ENCODE results near the gene OSER1.

DNA sequence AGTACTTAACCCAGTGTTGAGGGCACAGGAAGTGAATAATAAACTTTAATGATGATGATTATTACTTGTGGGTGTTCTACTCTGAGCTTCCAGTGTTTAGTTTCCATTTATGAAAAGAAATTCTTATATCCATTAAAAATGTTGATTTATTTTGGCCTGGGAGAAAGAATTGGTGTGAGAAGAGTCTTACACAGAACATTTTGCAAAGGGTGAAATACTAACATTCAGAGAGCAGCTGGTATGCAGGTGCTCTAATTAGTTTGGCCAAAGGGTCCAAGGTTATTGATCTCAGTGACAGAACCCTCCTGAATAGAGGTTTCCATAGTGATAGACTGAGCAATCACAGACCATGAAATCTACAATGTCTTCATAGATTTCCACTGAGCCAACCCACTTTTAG lies 4.4 kb downstream of the OSER1 start:
- TF ChIP-seq, protein P1, sequence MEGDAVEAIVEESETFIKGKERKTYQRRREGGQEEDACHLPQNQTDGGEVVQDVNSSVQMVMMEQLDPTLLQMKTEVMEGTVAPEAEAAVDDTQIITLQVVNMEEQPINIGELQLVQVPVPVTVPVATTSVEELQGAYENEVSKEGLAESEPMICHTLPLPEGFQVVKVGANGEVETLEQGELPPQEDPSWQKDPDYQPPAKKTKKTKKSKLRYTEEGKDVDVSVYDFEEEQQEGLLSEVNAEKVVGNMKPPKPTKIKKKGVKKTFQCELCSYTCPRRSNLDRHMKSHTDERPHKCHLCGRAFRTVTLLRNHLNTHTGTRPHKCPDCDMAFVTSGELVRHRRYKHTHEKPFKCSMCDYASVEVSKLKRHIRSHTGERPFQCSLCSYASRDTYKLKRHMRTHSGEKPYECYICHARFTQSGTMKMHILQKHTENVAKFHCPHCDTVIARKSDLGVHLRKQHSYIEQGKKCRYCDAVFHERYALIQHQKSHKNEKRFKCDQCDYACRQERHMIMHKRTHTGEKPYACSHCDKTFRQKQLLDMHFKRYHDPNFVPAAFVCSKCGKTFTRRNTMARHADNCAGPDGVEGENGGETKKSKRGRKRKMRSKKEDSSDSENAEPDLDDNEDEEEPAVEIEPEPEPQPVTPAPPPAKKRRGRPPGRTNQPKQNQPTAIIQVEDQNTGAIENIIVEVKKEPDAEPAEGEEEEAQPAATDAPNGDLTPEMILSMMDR (conservative IDR thresholded peaks at IDR 0.05; ENCODE audit: low read length): no peak
- TF ChIP-seq EZH2phosphoT487 (IDR thresholded peaks at IDR 0.05; ENCODE audit: borderline replicate concordance): no peak

Data from Loucy (cell line).